ENCODE measurements around the gene CGB1. TPM values are rescaled to one million over a fixed set of nuclear protein-coding genes. Genes with fewer than 3 reads are reported as not detected.

CGB1 gene
- total and polyA plus RNA-seq, 10 of the 15 experiments (the other 5 are each of a cell fraction or from before 2014, with no cell fraction given): not detected

GRCh38 chr19:49081273-49081672 is 44.6 kb upstream of the CGB1 start:
- FAIRE-seq (no peak), ATAC-seq (no peak), DNase-seq (ENCODE audit: low read depth, low spot score) (no peak)
- Histone ChIP-seq H3K36me3 (ENCODE audit: control insufficient read depth in 2 of 2, insufficient read depth in 2 of 2, low read length in 1 of 2) (no peaks in the 10 kb centered on the region), H2AFZ (ENCODE audit: control insufficient read depth, low read depth, low read length) (no peak overlapping the region), H3K27me3 (replicated peaks in 1 of 2; ENCODE audit: control insufficient read depth in 2 of 2, insufficient read depth in 2 of 2, low read length in 1 of 2) (no peaks in the 10 kb centered on the region), H3K4me3 (no peak overlapping the region), H3K4me2 (ENCODE audit: control insufficient read depth, insufficient read depth) (no peak overlapping the region), H4K20me1 (ENCODE audit: control insufficient read depth, insufficient read depth) (no peaks in the 10 kb centered on the region), H3K79me2 (ENCODE audit: control insufficient read depth, insufficient read depth, low read length) (peaks cover 11% of the 10 kb centered on the region), H3K9me3 (replicated peaks; ENCODE audit: control insufficient read depth, insufficient read depth, low read length) (no peaks in the 10 kb centered on the region; the same call in 2 of the 3 replicates), H3K9ac (ENCODE audit: control insufficient read depth, insufficient read depth, low read length) (no peak overlapping the region), H3K4me1 (ENCODE audit: control insufficient read depth, insufficient read depth, low read length) (no peaks in the 10 kb centered on the region), H3K27ac (ENCODE audit: control insufficient read depth, insufficient read depth) (no peak overlapping the region)
- 0% methylated on average over 1 of the region's 1 CpG for WGBS (ENCODE audit: insufficient coverage, insufficient replicate concordance, low lambda C conversion rate, missing lambda C conversion rate)
- POLR2A ChIA-PET: no interaction called here
- CTCF ChIA-PET: interaction anchor here (1.4 kb wide), 1 partner anchor 26 kb away, joined by 4 read pairs; no protein-coding TSS in a partner anchor
- SMC1A ChIA-PET (ENCODE audit: uncharacterized antibody, unreplicated experiment): no interaction called here
- BruUV-seq (replicated peaks): no TSS peak
- no peak for TF ChIP-seq CHD4 (IDR thresholded peaks at IDR 0.05)
- no peak for TF ChIP-seq CBFB (IDR thresholded peaks at IDR 0.05; ENCODE audit: low read depth)
- in situ Hi-C loops (cut with MboI) (no loop called here), intact Hi-C loops (cut with micrococcal nuclease; ENCODE audit: unreplicated experiment) (no loop called here)
- RAD21 ChIA-PET (ENCODE audit: unreplicated experiment): no interaction called here

GRCh38 chr19:49080392-49080791 is 43.7 kb upstream of the CGB1 start:
- Histone ChIP-seq H2AFZ (ENCODE audit: control insufficient read depth, low read depth, low read length) (no peak overlapping the region), H3K27me3 (replicated peaks in 1 of 2; ENCODE audit: control insufficient read depth in 2 of 2, insufficient read depth in 2 of 2, low read length in 1 of 2) (no peaks in the 10 kb centered on the region), H3K79me2 (ENCODE audit: control insufficient read depth, insufficient read depth, low read length) (peaks cover 2% of the 10 kb centered on the region), H3K27ac (ENCODE audit: control insufficient read depth, insufficient read depth) (no peak overlapping the region), H4K20me1 (ENCODE audit: control insufficient read depth, insufficient read depth) (no peaks in the 10 kb centered on the region), H3K4me1 (ENCODE audit: control insufficient read depth, insufficient read depth, low read length) (no peaks in the 10 kb centered on the region), H3K9me3 (replicated peaks; ENCODE audit: control insufficient read depth, insufficient read depth, low read length) (no peaks in the 10 kb centered on the region; the same call in 2 of the 3 replicates), H3K9ac (ENCODE audit: control insufficient read depth, insufficient read depth, low read length) (no peak overlapping the region), H3K4me3 (no peak overlapping the region), H3K4me2 (ENCODE audit: control insufficient read depth, insufficient read depth) (no peak overlapping the region), H3K36me3 (ENCODE audit: control insufficient read depth in 2 of 2, insufficient read depth in 2 of 2, low read length in 1 of 2) (no peaks in the 10 kb centered on the region)
- ChIA-PET RAD21 (ENCODE audit: unreplicated experiment) (no interaction called here), CTCF (interaction anchor here (0.6 kb wide), 1 partner anchor 463 kb away, joined by 3 read pairs; no protein-coding TSS in a partner anchor), POLR2A (no interaction called here), SMC1A (ENCODE audit: uncharacterized antibody, unreplicated experiment) (no interaction called here)
- no TSS peak for BruUV-seq (replicated peaks)
- intact Hi-C loops (cut with micrococcal nuclease; ENCODE audit: unreplicated experiment) (no loop called here), in situ Hi-C loops (cut with MboI) (no loop called here)
- ATAC-seq (no peak), DNase-seq (ENCODE audit: low read depth, low spot score) (no peak), FAIRE-seq (no peak)
- 70% methylated on average over 4 of the region's 4 CpGs for WGBS (ENCODE audit: insufficient coverage, insufficient replicate concordance, low lambda C conversion rate, missing lambda C conversion rate)
- TF ChIP-seq ASH2L (IDR thresholded peaks at IDR 0.05; ENCODE audit: borderline replicate concordance, low read depth): no peak
- no peak for TF ChIP-seq HSF1 (IDR thresholded peaks at IDR 0.05; ENCODE audit: low read depth, low read length)
- TF ChIP-seq CBFB (IDR thresholded peaks at IDR 0.05; ENCODE audit: low read depth): no peak
- TF ChIP-seq YY1 (IDR thresholded peaks at IDR 0.05; ENCODE audit: low read depth, low read length): no peak
- no peak for TF ChIP-seq NR2C1 (IDR thresholded peaks at IDR 0.05)
- no peak for TF ChIP-seq CHD1 (IDR thresholded peaks at IDR 0.05; ENCODE audit: low read depth, low read length)
- no peak for TF ChIP-seq ZNF207 (IDR thresholded peaks at IDR 0.05; ENCODE audit: borderline replicate concordance)
- no peak for TF ChIP-seq RAD21 (IDR thresholded peaks at IDR 0.05; ENCODE audit: insufficient read depth, low read depth, low read length)
- no peak for TF ChIP-seq RELA (IDR thresholded peaks at IDR 0.05; ENCODE audit: borderline replicate concordance, partially characterized antibody)
- TF ChIP-seq FOXM1 (IDR thresholded peaks at IDR 0.05; ENCODE audit: low read depth, low read length): no peak
- no peak for TF ChIP-seq SUZ12 (IDR thresholded peaks at IDR 0.05; ENCODE audit: unreplicated experiment)
- TF ChIP-seq BCLAF1 (IDR thresholded peaks at IDR 0.05): no peak
